IMR-90 (cell line): ENCODE data around the gene SSH2. TPM values are rescaled to one million over a fixed set of nuclear protein-coding genes. Genes with fewer than 3 reads are reported as not detected.

Experiments
- ATAC-seq: fragments of 200-7000 bp; cut with Tn5 transposase; 2 replicates; pipeline ENCODE4 v1.9.1; 2020; ENCODE audit warnings: low read depth, mild to moderate bottlenecking, moderate library complexity
- BruUV-seq: library from RNA; stranded (reverse); fragments of 400-500 nt; replicated peaks from 2 replicates; lab custom pipeline; 2021; lab: Mats Ljungman, UMichigan
- CTCF ChIA-PET: fragments of 300-600 bp; formaldehyde crosslinking; extraction: SDS; loops from one replicate; lab custom pipeline; 2021; ENCODE audit warnings: antibody characterized with exemption; lab: Yijun Ruan, JAX
- POLR2A ChIA-PET: fragments of 300-600 bp; sonication (Branson Sonifier 250); formaldehyde crosslinking; loops from one replicate; lab custom pipeline; 2022; ENCODE audit warnings: antibody characterized with exemption; ENCODE audit not compliant: unreplicated experiment; lab: Charles Lee
- DNase-seq: peaks from one replicate; pipeline ENCODE4 v3.0.0; 2013
- H2AFZ ChIP-seq: replicated peaks from 2 replicates; pipeline ENCODE3; 2013; ENCODE audit warnings: low read length, mild to moderate bottlenecking; ENCODE audit not compliant: poor library complexity
- H2AK5ac ChIP-seq: 2 replicates; pipeline ENCODE4 v1.6.1; 2013; ENCODE audit warnings: low read depth, low read length, inconsistent platforms
- H2AK9ac ChIP-seq: replicated peaks from 2 replicates; pipeline ENCODE3; 2013; ENCODE audit warnings: mild to moderate bottlenecking, low read depth, low read length, moderate library complexity; ENCODE audit not compliant: poor library complexity
- H2BK120ac ChIP-seq: 2 replicates; pipeline ENCODE4 v1.6.1; 2013; ENCODE audit warnings: low read depth, low read length, inconsistent platforms
- H2BK15ac ChIP-seq: 3 replicates; pipeline ENCODE4 v1.6.1; 2013; ENCODE audit warnings: low read depth, low read length, inconsistent platforms
- H2BK20ac ChIP-seq: 2 replicates; pipeline ENCODE4 v1.6.1; 2013; ENCODE audit warnings: low read depth, mild to moderate bottlenecking, inconsistent platforms, low read length, moderate library complexity
- H2BK5ac ChIP-seq: 2 replicates; pipeline ENCODE4 v1.6.1; 2013; ENCODE audit warnings: mild to moderate bottlenecking, low read depth, low read length, inconsistent platforms; ENCODE audit not compliant: poor library complexity, severe bottlenecking
- H3K14ac ChIP-seq: replicated peaks from 2 replicates; pipeline ENCODE4 v1.6.1; 2013; ENCODE audit warnings: low read depth, low read length, inconsistent platforms
- H3K18ac ChIP-seq: 2 replicates; pipeline ENCODE4 v1.6.1; 2013; ENCODE audit warnings: low read depth, low read length, control low read depth
- H3K23ac ChIP-seq: 2 replicates; pipeline ENCODE4 v1.6.1; 2013; ENCODE audit warnings: low read depth, low read length, inconsistent platforms
- H3K27ac ChIP-seq: 2 replicates; pipeline ENCODE4 v1.5.1; 2013; ENCODE audit warnings: mild to moderate bottlenecking, control low read depth, low read length; ENCODE audit not compliant: insufficient read depth
- H3K27me3 ChIP-seq: 2 replicates; pipeline ENCODE4 v1.6.1; 2013; ENCODE audit warnings: low read length; ENCODE audit not compliant: control insufficient read depth, insufficient read depth
- H3K36me3 ChIP-seq: 2 replicates; pipeline ENCODE4 v1.6.1; 2013; ENCODE audit warnings: low read length, mixed read lengths; ENCODE audit not compliant: control insufficient read depth, insufficient read depth
- H3K4ac ChIP-seq: 2 replicates; pipeline ENCODE4 v1.6.1; 2013; ENCODE audit warnings: low read depth, low read length, inconsistent platforms
- H3K4me1 ChIP-seq: 2 replicates; pipeline ENCODE4 v1.6.1; 2013; ENCODE audit warnings: low read length, mixed read lengths; ENCODE audit not compliant: control insufficient read depth, insufficient read depth
- H3K4me2 ChIP-seq: 2 replicates; pipeline ENCODE4 v1.6.1; 2013; ENCODE audit warnings: low read depth, mild to moderate bottlenecking, control low read depth, low read length, moderate library complexity
- H3K4me3 ChIP-seq: 2 replicates; pipeline ENCODE4 v1.5.1; 2013; ENCODE audit warnings: low read depth, mild to moderate bottlenecking, control low read depth, low read length, moderate library complexity; ENCODE audit not compliant: insufficient read depth
- H3K56ac ChIP-seq: 2 replicates; pipeline ENCODE4 v1.6.1; 2013; ENCODE audit warnings: low read length, inconsistent platforms; ENCODE audit not compliant: insufficient read depth; ENCODE audit errors: extremely low read depth
- H3K79me1 ChIP-seq, 2 experiments: 2 replicates each; pipeline ENCODE4 v1.6.1; 2013; ENCODE audit warnings: low read length in 2 of 2, inconsistent platforms in 1 of 2, low read depth in 1 of 2
- H3K9ac ChIP-seq: 2 replicates; pipeline ENCODE4 v1.6.1; 2013; ENCODE audit warnings: low read depth, low read length, control low read depth
- H3K9me1 ChIP-seq: 2 replicates; pipeline ENCODE4 v1.6.1; 2013; ENCODE audit warnings: low read length, inconsistent platforms; ENCODE audit not compliant: insufficient read depth
- H3K9me3 ChIP-seq: 2 replicates; pipeline ENCODE4 v1.6.1; 2013; ENCODE audit warnings: low read length; ENCODE audit not compliant: control insufficient read depth, insufficient read depth
- H4K20me1 ChIP-seq: 2 replicates; pipeline ENCODE4 v1.6.1; 2013; ENCODE audit warnings: low read length, inconsistent platforms; ENCODE audit not compliant: insufficient read depth
- H4K5ac ChIP-seq: 2 replicates; pipeline ENCODE4 v1.6.1; 2013; ENCODE audit warnings: mild to moderate bottlenecking, low read depth, low read length, control low read depth
- H4K8ac ChIP-seq, 2 experiments: 2 replicates each; pipeline ENCODE4 v1.6.1; 2013; ENCODE audit warnings: low read depth in 2 of 2, low read length in 2 of 2, control low read depth in 1 of 2, inconsistent platforms in 1 of 2
- H4K91ac ChIP-seq: 2 replicates; pipeline ENCODE4 v1.6.1; 2013; ENCODE audit warnings: low read depth, low read length, inconsistent platforms; ENCODE audit not compliant: insufficient read depth
- MXI1 ChIP-seq: IDR thresholded peaks from 2 replicates; pipeline ENCODE4 v1.6.1; 2012; ENCODE audit warnings: low read depth, mild to moderate bottlenecking, low read length, moderate library complexity, borderline replicate concordance
- RCOR1 ChIP-seq: IDR thresholded peaks from 2 replicates; pipeline ENCODE4 v1.6.1; 2012; ENCODE audit warnings: mild to moderate bottlenecking, low read length, improper control_type of control experiment; ENCODE audit not compliant: insufficient replicate concordance
- WGBS, 2 experiments: methylation state at CpG; one replicate each; pipeline versions ENCODE4 v1.1.5 to v1.1.7; 2013; ENCODE audit warnings: missing lambda C conversion rate in 2 of 2; ENCODE audit not compliant: insufficient read length in 1 of 2; ENCODE audit errors: extremely low coverage in 2 of 2; 5-methylcytosine and 5-hydroxymethylcytosine counted together
- dilution Hi-C: fragments of 300-500 bp; cut with HindIII; formaldehyde crosslinking; loops from one replicate; pipeline ENCODE4 v1.14.3; 2018; ENCODE audit warnings: low sequenced_read_pairs; ENCODE audit not compliant: unreplicated experiment
- in situ Hi-C: fragments of 300-500 bp; cut with MboI; formaldehyde crosslinking; loops from 3 replicates; pipeline ENCODE4 v1.14.3; 2019; ENCODE audit warnings: low sequenced_read_pairs, inconsistent platforms, mixed read lengths
- intact Hi-C: fragments of 100-400 bp; cut with micrococcal nuclease; formaldehyde crosslinking; loops from 2 replicates; pipeline ENCODE4 v1.10.0; 2022
- polyA plus RNA-seq, 3 experiments: library from polyadenylated mRNA; depleted of rRNA; stranded (reverse); fragments of >200 nt; gene quantifications; 2 replicates each; pipeline ENCODE4 v1.2.3, GENCODE V29; 2012; ENCODE audit warnings: low replicate concordance in 1 of 3
- total RNA-seq: library from RNA; depleted of rRNA; stranded (reverse); fragments of >200 nt; gene quantifications from 2 replicates; pipeline ENCODE4 v1.2.3, GENCODE V29; 2012

The SSH2 gene
- total and polyA plus RNA-seq, 2 of the 4 experiments (the other 2 are of a cell fraction) = 9.3 TPM

DNA sequence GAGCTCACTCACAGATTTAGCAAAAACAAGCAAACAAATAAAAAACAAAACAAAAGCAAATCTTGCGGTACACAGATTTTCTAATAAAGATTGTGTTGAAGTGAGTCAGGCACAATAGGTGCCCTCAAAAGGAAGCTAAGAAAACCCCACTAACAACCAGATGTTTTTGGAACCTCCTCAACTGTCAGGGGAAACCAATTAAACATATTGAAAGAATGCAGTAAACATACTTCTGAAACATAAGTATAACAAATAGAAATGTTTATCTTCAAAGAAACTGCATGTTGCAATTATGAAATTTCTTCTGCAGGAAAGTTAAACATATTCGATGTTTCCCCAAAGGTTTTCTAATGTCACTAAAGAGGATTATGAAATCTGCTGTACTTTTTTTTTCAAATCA lies 196.9 kb downstream of the SSH2 start:
- peaks cover 0 to 11% of the 10 kb centered on the region in 2 experiments; a peak in 3 of 4 replicates for H3K79me1 ChIP-seq
- peaks cover 25% of the 10 kb centered on the region for H3K4me1 ChIP-seq
- peak overlapping the region; percentile 51; the same call in 1 of the 2 replicates for H3K23ac ChIP-seq
- H4K20me1 ChIP-seq = peaks cover 6% of the 10 kb centered on the region; the same call in 1 of the 2 replicates
- H4K91ac ChIP-seq = peak overlapping the region; percentile 80
- peak overlapping the region; percentile 95 for H3K18ac ChIP-seq
- dilution Hi-C loops = no loop called here
- no peak for TF ChIP-seq MXI1
- TF ChIP-seq RCOR1 = no peak
- CTCF ChIA-PET = interaction anchor here (0.6 kb wide), 1 partner anchor 968 kb away, joined by 4 read pairs; no protein-coding TSS in a partner anchor
- peak overlapping the region; percentile 53; the same call in 1 of the 3 replicates for H2BK15ac ChIP-seq
- peak; percentile 60 for ATAC-seq
- peak overlapping the region; percentile 60; the same call in 1 of the 2 replicates for H3K56ac ChIP-seq
- H3K27me3 ChIP-seq = no peaks in the 10 kb centered on the region
- peak overlapping the region; percentile 81 for H2BK120ac ChIP-seq
- in situ Hi-C loops = no loop called here
- H2BK20ac ChIP-seq = peak overlapping the region; percentile 73
- POLR2A ChIA-PET = interaction anchor here (0.6 kb wide), 1 partner anchor 784 kb away, joined by 7 read pairs; no protein-coding TSS in a partner anchor
- H2AK9ac ChIP-seq = no peak overlapping the region
- BruUV-seq = no TSS peak
- H3K9ac ChIP-seq = peak overlapping the region; percentile 70; the same call in 1 of the 2 replicates
- H2BK5ac ChIP-seq = peak overlapping the region; percentile 22
- intact Hi-C loops = no loop called here
- peak overlapping the region; percentile 79 for H4K5ac ChIP-seq
- no CpG with 5 or more reads among the region's 2 CpGs for WGBS, 2 experiments
- peak; percentile 42 for DNase-seq
- H3K4me3 ChIP-seq = no peak overlapping the region
- H3K4me2 ChIP-seq = peak overlapping the region; percentile 83
- H2AK5ac ChIP-seq = no peak overlapping the region
- no peaks in the 10 kb centered on the region; the same call in 1 of the 2 replicates for H3K36me3 ChIP-seq
- peak overlapping the region; percentile 69; the same call in 1 of the 2 replicates for H3K4ac ChIP-seq
- no peak overlapping the region for H2AFZ ChIP-seq
- peak overlapping the region; percentile 49; the same call in 1 of the 2 replicates for H3K14ac ChIP-seq
- H4K8ac ChIP-seq = peak overlapping the region; percentile 46 to 54
- H3K27ac ChIP-seq = peak overlapping the region; percentile 99
- H3K9me3 ChIP-seq = no peaks in the 10 kb centered on the region
- H3K9me1 ChIP-seq = peaks cover 11% of the 10 kb centered on the region; the same call in 1 of the 2 replicates
